Activated CD8-positive, alpha-beta T cell treated with anti-CD3 and anti-CD28 coated beads for 36 hours (primary cell): ENCODE data around the gene DOCK6. TPM values are rescaled to one million over a fixed set of nuclear protein-coding genes. Genes with fewer than 3 reads are reported as not detected.
A peak's percentile ranks its signal among the peaks of the same experiment; 100 is the strongest.
"Not testable (repeated sequence)": the region's sequence is repeated elsewhere in the genome, so short reads cannot be mapped to it uniquely, and the experiment has no call there.

Experiments used
- ATAC-seq: fragments of 200-7000 bp; cut with Tn5 transposase; one replicate; pipeline ENCODE4 v1.10.0; 2021; ENCODE audit warnings: mild to moderate bottlenecking, moderate library complexity
- CTCF ChIA-PET: fragments of 350-600 bp; sonication (Branson Sonifier 250); formaldehyde crosslinking; loops from one replicate; lab custom pipeline; 2021; ENCODE audit warnings: antibody characterized with exemption; lab: Charles Lee
- POLR2A ChIA-PET: fragments of 350-600 bp; sonication (Branson Sonifier 250); formaldehyde crosslinking; loops from one replicate; lab custom pipeline; 2021; ENCODE audit warnings: antibody characterized with exemption; lab: Charles Lee
- DNase-seq: peaks from one replicate; pipeline ENCODE4 v3.0.0-alpha.2; 2020
- H3K27ac Mint-ChIP-seq: one replicate; pipeline ENCODE4 v1.8.0; 2021; ENCODE audit warnings: mild to moderate bottlenecking, mixed read lengths
- H3K27me3 Mint-ChIP-seq: one replicate; pipeline ENCODE4 v1.8.0; 2021; ENCODE audit warnings: mixed read lengths
- H3K36me3 Mint-ChIP-seq: one replicate; pipeline ENCODE4 v1.8.0; 2021; ENCODE audit warnings: low read depth, mixed read lengths
- H3K4me1 Mint-ChIP-seq: one replicate; pipeline ENCODE4 v1.8.0; 2021; ENCODE audit warnings: low read depth, mixed read lengths
- H3K4me3 Mint-ChIP-seq: one replicate; pipeline ENCODE4 v1.8.0; 2021; ENCODE audit warnings: mild to moderate bottlenecking, moderate library complexity, mixed read lengths
- H3K9me3 Mint-ChIP-seq: one replicate; pipeline ENCODE4 v1.8.0; 2021; ENCODE audit warnings: mixed read lengths
- CTCF ChIP-seq: fragments of 200-600 bp; IDR thresholded peaks from one replicate; pipeline ENCODE4 v1.8.0; 2022; ENCODE audit warnings: antibody characterized with exemption, mild to moderate bottlenecking
- intact Hi-C: fragments of 100-400 bp; cut with micrococcal nuclease; formaldehyde crosslinking; loops from one replicate; pipeline ENCODE4 v1.10.0; 2022
- total RNA-seq, 2 experiments: library from RNA; stranded (reverse); gene quantifications; one replicate each; pipeline ENCODE4 v1.2.3, GENCODE V29; 2021

DOCK6 gene
- total RNA-seq, 2 experiments from 2014 or later, result 4.5 to 7.9 TPM

- ATAC-seq, result no peak
- H3K4me3 Mint-ChIP-seq, result no peak overlapping the region
- H3K27me3 Mint-ChIP-seq, result peaks cover 2% of the 10 kb centered on the region
- H3K27ac Mint-ChIP-seq, result no peak overlapping the region
- intact Hi-C loops, result no loop called here
- ChIA-PET POLR2A (interaction anchor here (1.1 kb wide), 1 partner anchor 18 kb away, joined by 3 read pairs; no protein-coding TSS in a partner anchor), CTCF (no interaction called here)
- no peak for TF ChIP-seq CTCF
- no peaks in the 10 kb centered on the region for H3K9me3 Mint-ChIP-seq
- peaks cover 11% of the 10 kb centered on the region for H3K4me1 Mint-ChIP-seq
- H3K36me3 Mint-ChIP-seq, result no peaks in the 10 kb centered on the region
- no peak for DNase-seq
Observed at GRCh38 chr19:11180346-11180745, 82.0 kb downstream of the DOCK6 start.

GRCh38 chr19:11179716-11180297, 82.5 kb downstream of the DOCK6 start:
- intact Hi-C loops, result no loop called here
- Mint-ChIP-seq H3K4me3 (no peak overlapping the region), H3K27ac (no peak overlapping the region), H3K27me3 (peaks cover 2% of the 10 kb centered on the region), H3K9me3 (no peaks in the 10 kb centered on the region), H3K36me3 (no peaks in the 10 kb centered on the region), H3K4me1 (peaks cover 11% of the 10 kb centered on the region)
- ChIA-PET CTCF (no interaction called here), POLR2A (interaction anchor here (1.1 kb wide), 1 partner anchor 19 kb away, joined by 3 read pairs; no protein-coding TSS in a partner anchor)
- no peak for TF ChIP-seq CTCF
- DNase-seq (peak; percentile 34), ATAC-seq (peak; percentile 30)

GRCh38 chr19:11179145-11179465, 83.2 kb downstream of the DOCK6 start:
- intact Hi-C loops, H3K36me3 Mint-ChIP-seq, H3K27me3 Mint-ChIP-seq, H3K27ac Mint-ChIP-seq, H3K9me3 Mint-ChIP-seq, CTCF ChIA-PET, DNase-seq, ATAC-seq, H3K4me3 Mint-ChIP-seq: not testable (repeated sequence)
- POLR2A ChIA-PET, result interaction anchor here (1.1 kb wide), 1 partner anchor 20 kb away, joined by 3 read pairs; no protein-coding TSS in a partner anchor
- peaks cover 11% of the 10 kb centered on the region for H3K4me1 Mint-ChIP-seq

- ATAC-seq (no peak), DNase-seq (no peak)
- CTCF ChIA-PET, result interaction anchor here (0.8 kb wide), 1 partner anchor 142 kb away, joined by 3 read pairs; no protein-coding TSS in a partner anchor
- Mint-ChIP-seq H3K36me3 (no peaks in the 10 kb centered on the region), H3K4me1 (peaks cover 11% of the 10 kb centered on the region), H3K4me3 (no peak overlapping the region), H3K27me3 (peaks cover 2% of the 10 kb centered on the region), H3K9me3 (no peaks in the 10 kb centered on the region), H3K27ac (no peak overlapping the region)
- POLR2A ChIA-PET, result no interaction called here
- no peak for TF ChIP-seq CTCF
- intact Hi-C loops, result no loop called here
Observed at GRCh38 chr19:11177592-11177991, 84.7 kb downstream of the DOCK6 start.

GRCh38 chr19:11176466-11177193, 85.7 kb downstream of the DOCK6 start:
- Mint-ChIP-seq H3K27ac (no peak overlapping the region), H3K4me3 (no peak overlapping the region), H3K4me1 (peaks cover 11% of the 10 kb centered on the region), H3K27me3 (peaks cover 2% of the 10 kb centered on the region), H3K36me3 (no peaks in the 10 kb centered on the region), H3K9me3 (no peaks in the 10 kb centered on the region)
- ChIA-PET POLR2A (no interaction called here), CTCF (no interaction called here)
- no peak for TF ChIP-seq CTCF
- no peak for DNase-seq
- intact Hi-C loops, result no loop called here
- ATAC-seq, result no peak
